Left lung (tissue), 10 donors: ENCODE data around the gene CD74. TPM values are rescaled to one million over a fixed set of nuclear protein-coding genes. Genes with fewer than 3 reads are reported as not detected.

ENCODE experiments used
- ATAC-seq: fragments of 200-7000 bp; cut with Tn5 transposase; one replicate; pipeline ENCODE4 v1.9.1; 2020; ENCODE audit warnings: moderate library complexity
- DNase-seq, 4 donors: peaks; one replicate each; pipeline ENCODE4 v3.0.0-alpha.2; 2013 to 2020
- H3K27ac ChIP-seq, 2 donors: fragments of 200-600 bp; sonication (generic) in 1 of 2; one replicate each; pipeline versions ENCODE4 v1.5.0 to v1.8.0; 2020 to 2021
- H3K27me3 ChIP-seq, 2 donors: fragments of 200-600 bp; sonication (generic) in 1 of 2; one replicate each; pipeline versions ENCODE4 v1.5.0 to v1.8.0; 2020 to 2021
- H3K36me3 ChIP-seq, 2 donors: fragments of 200-600 bp; sonication (generic) in 1 of 2; one replicate each; pipeline versions ENCODE4 v1.5.0 to v1.8.0; 2020 to 2021
- H3K4me1 ChIP-seq, 2 donors: fragments of 200-600 bp; one replicate each; pipeline ENCODE4 v1.8.0; 2021
- H3K4me3 ChIP-seq, 2 donors: fragments of 200-600 bp; sonication (generic) in 1 of 2; one replicate each; pipeline versions ENCODE4 v1.5.0 to v1.8.0; 2020 to 2021; ENCODE audit warnings: mild to moderate bottlenecking in 1 of 2
- H3K9me3 ChIP-seq, 2 donors: fragments of 200-600 bp; sonication (generic) in 1 of 2; one replicate each; pipeline versions ENCODE4 v1.5.0 to v1.8.0; 2020 to 2021
- intact Hi-C, 2 donors: fragments of 100-400 bp; cut with DNase I; formaldehyde crosslinking; loops; one replicate each; pipeline versions ENCODE4 v1.11.2 to v1.14.2; 2022
- polyA plus RNA-seq, 6 donors: library from polyadenylated mRNA; unstranded; fragments of 120-200 nt; gene quantifications; one replicate each; pipeline ENCODE4 v1.2.1, GENCODE V29; 2013; ENCODE audit not compliant: insufficient read length in 6 of 6
- total RNA-seq, 2 donors: library from RNA; stranded (reverse); fragmentation: NEBNext Ultra II Directional; extraction: Animal tissue kit (Norgen Biotek cat#: 25700); gene quantifications; one replicate each; pipeline ENCODE4 v1.2.1, GENCODE V29; 2021
- TF ChIP-seq, protein P1 (sequence below), 2 donors: fragments of 200-600 bp; sonication (generic) in 1 of 2; IDR thresholded peaks; one replicate each; pipeline versions ENCODE4 v1.5.0 to v1.8.0; 2021; ENCODE audit warnings: antibody characterized with exemption in 2 of 2
- donor health status: DM: no; HTN: yes; CAD: no.
- donor health status: DM: no; HTN: no; CAD: no.

The CD74 gene
- total and polyA plus RNA-seq, 8 donors: 143 to 2,212 (median 189) TPM

DNA sequence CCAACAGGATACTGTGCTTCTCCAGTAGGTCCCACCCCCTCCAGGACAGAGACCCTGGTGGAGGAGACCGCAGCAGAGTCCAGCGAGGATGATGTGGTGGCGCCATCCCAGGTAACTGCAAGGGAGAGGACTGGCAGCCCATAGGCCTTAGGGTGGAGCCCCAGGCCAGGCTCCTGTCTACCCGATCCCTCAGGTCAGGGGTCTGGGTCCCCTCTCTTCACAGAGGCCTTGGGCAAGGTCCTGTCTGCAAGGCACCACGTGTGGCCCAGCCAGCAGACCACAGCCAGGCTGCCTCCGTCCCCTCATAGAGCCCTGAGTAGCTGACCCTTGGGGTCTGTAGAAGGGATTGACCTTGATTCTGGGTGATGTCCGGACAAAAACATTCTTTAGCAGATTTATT is 20.0 kb downstream of the CD74 start:
- H3K27ac ChIP-seq: no peak overlapping the region
- H3K4me1 ChIP-seq: no peaks in the 10 kb centered on the region
- ATAC-seq: no peak
- H3K4me3 ChIP-seq: no peak overlapping the region
- H3K36me3 ChIP-seq: peaks cover 0 to 100% of the 10 kb centered on the region in 2 donors
- H3K9me3 ChIP-seq: no peaks in the 10 kb centered on the region
- TF ChIP-seq, protein P1, sequence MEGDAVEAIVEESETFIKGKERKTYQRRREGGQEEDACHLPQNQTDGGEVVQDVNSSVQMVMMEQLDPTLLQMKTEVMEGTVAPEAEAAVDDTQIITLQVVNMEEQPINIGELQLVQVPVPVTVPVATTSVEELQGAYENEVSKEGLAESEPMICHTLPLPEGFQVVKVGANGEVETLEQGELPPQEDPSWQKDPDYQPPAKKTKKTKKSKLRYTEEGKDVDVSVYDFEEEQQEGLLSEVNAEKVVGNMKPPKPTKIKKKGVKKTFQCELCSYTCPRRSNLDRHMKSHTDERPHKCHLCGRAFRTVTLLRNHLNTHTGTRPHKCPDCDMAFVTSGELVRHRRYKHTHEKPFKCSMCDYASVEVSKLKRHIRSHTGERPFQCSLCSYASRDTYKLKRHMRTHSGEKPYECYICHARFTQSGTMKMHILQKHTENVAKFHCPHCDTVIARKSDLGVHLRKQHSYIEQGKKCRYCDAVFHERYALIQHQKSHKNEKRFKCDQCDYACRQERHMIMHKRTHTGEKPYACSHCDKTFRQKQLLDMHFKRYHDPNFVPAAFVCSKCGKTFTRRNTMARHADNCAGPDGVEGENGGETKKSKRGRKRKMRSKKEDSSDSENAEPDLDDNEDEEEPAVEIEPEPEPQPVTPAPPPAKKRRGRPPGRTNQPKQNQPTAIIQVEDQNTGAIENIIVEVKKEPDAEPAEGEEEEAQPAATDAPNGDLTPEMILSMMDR (IDR thresholded peaks at IDR 0.05): no peak
- DNase-seq: peak in 1 of 4 donors; percentile 47
- H3K27me3 ChIP-seq: no peaks in the 10 kb centered on the region
- intact Hi-C loops: no loop called here

DNA sequence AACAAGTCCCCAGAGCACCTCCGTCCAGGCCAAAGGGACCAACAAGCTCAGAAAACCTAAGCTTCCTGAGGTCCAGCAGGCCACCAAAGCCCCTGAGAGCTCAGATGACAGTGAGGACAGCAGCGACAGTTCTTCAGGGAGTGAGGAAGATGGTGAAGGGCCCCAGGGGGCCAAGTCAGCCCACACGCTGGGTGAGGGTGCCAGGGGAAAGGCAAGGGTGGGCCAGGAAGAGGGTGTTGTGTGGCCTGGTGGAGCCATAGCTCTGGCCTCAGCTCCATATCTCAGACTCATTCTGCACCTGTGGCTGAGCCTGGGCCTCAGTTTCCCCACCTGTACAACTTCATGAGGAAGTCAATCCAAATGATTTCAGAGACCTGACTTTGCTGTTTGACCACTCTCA is 20.7 kb downstream of the CD74 start:
- TF ChIP-seq, protein P1 (IDR thresholded peaks at IDR 0.05): no peak
- no peak overlapping the region for H3K4me3 ChIP-seq
- peak in 1 of 4 donors; percentile 22 for DNase-seq
- ATAC-seq: no peak
- no peaks in the 10 kb centered on the region for H3K27me3 ChIP-seq
- no peak overlapping the region for H3K27ac ChIP-seq
- intact Hi-C loops: no loop called here
- peaks cover 0 to 100% of the 10 kb centered on the region in 2 donors for H3K36me3 ChIP-seq
- H3K4me1 ChIP-seq: no peaks in the 10 kb centered on the region
- no peaks in the 10 kb centered on the region for H3K9me3 ChIP-seq

DNA sequence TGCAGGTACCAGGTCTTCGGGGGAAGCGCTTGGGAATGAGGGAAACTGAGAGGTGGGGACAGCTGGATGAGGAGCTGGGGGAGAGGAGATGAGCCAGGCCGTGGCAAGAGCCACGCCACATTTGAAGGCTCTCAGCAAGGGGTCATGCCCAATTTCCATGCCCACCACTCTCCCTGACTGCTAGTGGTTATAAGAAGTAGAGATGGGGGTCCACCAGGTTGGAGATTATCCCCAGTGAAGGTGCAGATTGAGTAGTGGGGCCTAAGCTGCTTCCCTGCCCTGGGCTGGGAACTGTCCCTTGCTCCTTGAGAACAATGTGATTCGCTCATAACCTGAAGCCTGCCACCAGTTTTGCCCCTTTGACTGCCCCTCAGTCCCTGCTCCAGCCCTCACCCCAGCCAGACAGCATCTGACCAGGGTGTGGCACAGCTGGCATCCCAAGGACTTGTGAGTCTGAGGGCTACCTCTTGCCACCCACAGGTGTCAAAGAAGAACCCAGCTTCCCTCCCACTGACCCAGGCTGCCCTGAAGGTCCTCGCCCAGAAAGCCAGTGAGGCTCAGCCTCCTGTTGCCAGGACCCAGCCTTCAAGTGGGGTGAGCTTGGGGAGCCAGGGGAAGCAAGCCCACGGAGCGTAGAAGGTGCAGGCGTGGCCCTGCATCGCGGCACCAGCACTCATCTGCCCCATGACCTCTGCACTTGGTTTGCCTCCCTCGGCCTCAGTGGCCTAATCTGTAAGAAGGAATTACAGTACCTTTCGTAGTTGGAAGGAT is 21.5 kb downstream of the CD74 start:
- intact Hi-C loops: no loop called here
- Histone ChIP-seq H3K27me3 (no peaks in the 10 kb centered on the region), H3K4me3 (no peak overlapping the region), H3K9me3 (no peaks in the 10 kb centered on the region), H3K27ac (no peak overlapping the region), H3K4me1 (no peaks in the 10 kb centered on the region), H3K36me3 (peaks cover 0 to 100% of the 10 kb centered on the region in 2 donors)
- no peak for ATAC-seq
- DNase-seq: peak in 1 of 4 donors; percentile 57
- TF ChIP-seq, protein P1 (IDR thresholded peaks at IDR 0.05): no peak

DNA sequence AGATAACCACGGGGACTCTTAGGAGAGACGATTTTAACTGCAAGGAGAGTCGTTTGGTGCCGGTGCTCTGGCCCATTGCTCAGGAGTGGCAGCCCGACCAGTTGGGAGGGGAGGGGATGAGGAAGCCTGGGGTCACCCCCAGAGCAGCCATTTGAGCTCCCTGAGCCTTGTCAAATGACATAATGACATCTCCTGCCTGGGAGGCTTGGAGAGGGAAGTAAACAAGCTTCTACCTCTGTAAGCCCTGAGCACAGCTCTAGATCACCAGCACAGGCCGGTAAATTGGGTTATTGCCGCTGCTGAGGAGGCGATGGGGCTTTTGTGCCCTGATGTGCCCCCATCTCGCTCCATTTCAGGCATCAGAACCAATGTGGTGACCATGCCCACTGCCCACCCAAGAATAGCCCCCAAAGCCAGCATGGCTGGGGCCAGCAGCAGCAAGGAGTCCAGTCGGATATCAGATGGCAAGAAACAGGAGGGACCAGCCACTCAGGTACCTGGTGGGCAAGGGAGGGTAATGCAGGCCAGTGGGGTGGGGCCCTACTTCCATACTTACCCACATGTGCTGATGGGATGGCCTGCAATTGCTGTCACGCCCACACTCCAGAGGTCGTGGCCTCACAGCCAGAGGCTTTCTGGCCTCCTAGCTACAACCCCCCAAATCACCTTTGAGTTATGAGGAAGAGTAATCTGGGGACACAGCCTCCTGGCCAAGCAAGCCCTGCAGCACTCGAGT is 23.0 kb downstream of the CD74 start:
- no peak for ATAC-seq
- H3K36me3 ChIP-seq: peaks cover 0 to 100% of the 10 kb centered on the region in 2 donors
- intact Hi-C loops: no loop called here

More for the DNA sequence above, 23.0 kb downstream of the CD74 start:
- Histone ChIP-seq H3K27me3 (no peaks in the 10 kb centered on the region), H3K27ac (no peak overlapping the region), H3K4me1 (no peaks in the 10 kb centered on the region), H3K9me3 (no peaks in the 10 kb centered on the region), H3K4me3 (no peak overlapping the region)
- TF ChIP-seq, protein P1 (IDR thresholded peaks at IDR 0.05): no peak
- DNase-seq: no peak
